ENCODE data around the gene NEK11.

DNA sequence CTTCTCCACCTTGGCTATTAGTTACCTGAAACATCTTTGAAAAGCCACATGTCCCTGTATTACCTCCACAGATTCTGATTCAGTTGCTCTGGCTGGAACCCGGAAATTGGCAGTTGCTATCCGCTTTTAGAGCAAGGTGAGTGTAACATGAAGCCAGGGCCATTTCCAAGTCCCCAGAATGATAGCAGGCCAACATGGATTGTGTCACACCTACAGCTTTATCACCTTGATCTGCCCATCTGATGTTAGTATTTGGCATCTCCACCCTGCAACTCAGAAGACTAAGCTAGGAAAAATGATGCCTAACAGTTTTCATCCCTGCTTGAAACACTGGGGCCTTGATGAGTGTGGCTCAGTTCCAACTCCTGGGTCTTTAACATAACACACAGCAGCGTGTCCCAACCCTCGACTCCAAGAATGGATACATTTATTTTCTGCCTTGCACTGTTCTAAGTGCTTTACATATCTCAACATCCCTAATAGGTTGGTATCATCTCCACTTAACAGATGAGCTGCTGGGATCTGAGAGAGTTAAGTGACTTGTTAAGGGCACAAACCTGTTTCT, 333.6 kb downstream of the NEK11 start:
- TF ChIP-seq, protein P1, sequence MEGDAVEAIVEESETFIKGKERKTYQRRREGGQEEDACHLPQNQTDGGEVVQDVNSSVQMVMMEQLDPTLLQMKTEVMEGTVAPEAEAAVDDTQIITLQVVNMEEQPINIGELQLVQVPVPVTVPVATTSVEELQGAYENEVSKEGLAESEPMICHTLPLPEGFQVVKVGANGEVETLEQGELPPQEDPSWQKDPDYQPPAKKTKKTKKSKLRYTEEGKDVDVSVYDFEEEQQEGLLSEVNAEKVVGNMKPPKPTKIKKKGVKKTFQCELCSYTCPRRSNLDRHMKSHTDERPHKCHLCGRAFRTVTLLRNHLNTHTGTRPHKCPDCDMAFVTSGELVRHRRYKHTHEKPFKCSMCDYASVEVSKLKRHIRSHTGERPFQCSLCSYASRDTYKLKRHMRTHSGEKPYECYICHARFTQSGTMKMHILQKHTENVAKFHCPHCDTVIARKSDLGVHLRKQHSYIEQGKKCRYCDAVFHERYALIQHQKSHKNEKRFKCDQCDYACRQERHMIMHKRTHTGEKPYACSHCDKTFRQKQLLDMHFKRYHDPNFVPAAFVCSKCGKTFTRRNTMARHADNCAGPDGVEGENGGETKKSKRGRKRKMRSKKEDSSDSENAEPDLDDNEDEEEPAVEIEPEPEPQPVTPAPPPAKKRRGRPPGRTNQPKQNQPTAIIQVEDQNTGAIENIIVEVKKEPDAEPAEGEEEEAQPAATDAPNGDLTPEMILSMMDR (IDR thresholded peaks at IDR 0.05) = no peak
- TF ChIP-seq POLR2AphosphoS5 (IDR thresholded peaks at IDR 0.05; ENCODE audit: low read depth, low read length) = no peak
- no peak for TF ChIP-seq SIN3A (IDR thresholded peaks at IDR 0.05; ENCODE audit: borderline replicate concordance, insufficient read depth, low read depth, low read length)
- TF ChIP-seq, protein P2, sequence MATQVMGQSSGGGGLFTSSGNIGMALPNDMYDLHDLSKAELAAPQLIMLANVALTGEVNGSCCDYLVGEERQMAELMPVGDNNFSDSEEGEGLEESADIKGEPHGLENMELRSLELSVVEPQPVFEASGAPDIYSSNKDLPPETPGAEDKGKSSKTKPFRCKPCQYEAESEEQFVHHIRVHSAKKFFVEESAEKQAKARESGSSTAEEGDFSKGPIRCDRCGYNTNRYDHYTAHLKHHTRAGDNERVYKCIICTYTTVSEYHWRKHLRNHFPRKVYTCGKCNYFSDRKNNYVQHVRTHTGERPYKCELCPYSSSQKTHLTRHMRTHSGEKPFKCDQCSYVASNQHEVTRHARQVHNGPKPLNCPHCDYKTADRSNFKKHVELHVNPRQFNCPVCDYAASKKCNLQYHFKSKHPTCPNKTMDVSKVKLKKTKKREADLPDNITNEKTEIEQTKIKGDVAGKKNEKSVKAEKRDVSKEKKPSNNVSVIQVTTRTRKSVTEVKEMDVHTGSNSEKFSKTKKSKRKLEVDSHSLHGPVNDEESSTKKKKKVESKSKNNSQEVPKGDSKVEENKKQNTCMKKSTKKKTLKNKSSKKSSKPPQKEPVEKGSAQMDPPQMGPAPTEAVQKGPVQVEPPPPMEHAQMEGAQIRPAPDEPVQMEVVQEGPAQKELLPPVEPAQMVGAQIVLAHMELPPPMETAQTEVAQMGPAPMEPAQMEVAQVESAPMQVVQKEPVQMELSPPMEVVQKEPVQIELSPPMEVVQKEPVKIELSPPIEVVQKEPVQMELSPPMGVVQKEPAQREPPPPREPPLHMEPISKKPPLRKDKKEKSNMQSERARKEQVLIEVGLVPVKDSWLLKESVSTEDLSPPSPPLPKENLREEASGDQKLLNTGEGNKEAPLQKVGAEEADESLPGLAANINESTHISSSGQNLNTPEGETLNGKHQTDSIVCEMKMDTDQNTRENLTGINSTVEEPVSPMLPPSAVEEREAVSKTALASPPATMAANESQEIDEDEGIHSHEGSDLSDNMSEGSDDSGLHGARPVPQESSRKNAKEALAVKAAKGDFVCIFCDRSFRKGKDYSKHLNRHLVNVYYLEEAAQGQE (IDR thresholded peaks at IDR 0.05; ENCODE audit: insufficient read depth in 1 of 2, low read depth in 2 of 2, low read length in 1 of 2) = no peak

Measured in Panc1 (cell line).